Mucosa of rectum (tissue), 2 donors: Measurements from ENCODE around the gene MRRF.

Experiments used
- H3K27ac ChIP-seq, 2 donors: one replicate each; pipeline ENCODE4 v1.7.0; 2013; ENCODE audit warnings: inconsistent platforms in 2 of 2, low read depth in 2 of 2, low read length in 2 of 2
- H3K27me3 ChIP-seq, 2 donors: one replicate each; pipeline ENCODE4 v1.7.0; 2013; ENCODE audit warnings: low read length in 2 of 2; ENCODE audit not compliant: control insufficient read depth in 2 of 2, insufficient read depth in 2 of 2
- H3K36me3 ChIP-seq, 2 donors: one replicate each; pipeline ENCODE4 v1.7.0; 2013; ENCODE audit warnings: low read length in 2 of 2; ENCODE audit not compliant: control insufficient read depth in 2 of 2, insufficient read depth in 2 of 2
- H3K4me1 ChIP-seq, 2 donors: one replicate each; pipeline ENCODE4 v1.7.0; 2013; ENCODE audit warnings: low read length in 2 of 2, mild to moderate bottlenecking in 1 of 2; ENCODE audit not compliant: control insufficient read depth in 2 of 2, insufficient read depth in 2 of 2
- H3K4me3 ChIP-seq, 2 donors: one replicate each; pipeline ENCODE4 v1.7.0; 2013; ENCODE audit warnings: low read length in 2 of 2
- H3K9ac ChIP-seq, 2 donors: one replicate each; pipeline ENCODE4 v1.7.0; 2013; ENCODE audit warnings: low read length in 2 of 2, low read depth in 1 of 2, mild to moderate bottlenecking in 1 of 2
- H3K9me3 ChIP-seq, 2 donors: one replicate each; pipeline ENCODE4 v1.7.0; 2013; ENCODE audit warnings: low read length in 2 of 2; ENCODE audit not compliant: control insufficient read depth in 2 of 2
- donor health status: healthy.
- donor health status: Normal muscosa, but diverticular disease.

MRRF gene

DNA sequence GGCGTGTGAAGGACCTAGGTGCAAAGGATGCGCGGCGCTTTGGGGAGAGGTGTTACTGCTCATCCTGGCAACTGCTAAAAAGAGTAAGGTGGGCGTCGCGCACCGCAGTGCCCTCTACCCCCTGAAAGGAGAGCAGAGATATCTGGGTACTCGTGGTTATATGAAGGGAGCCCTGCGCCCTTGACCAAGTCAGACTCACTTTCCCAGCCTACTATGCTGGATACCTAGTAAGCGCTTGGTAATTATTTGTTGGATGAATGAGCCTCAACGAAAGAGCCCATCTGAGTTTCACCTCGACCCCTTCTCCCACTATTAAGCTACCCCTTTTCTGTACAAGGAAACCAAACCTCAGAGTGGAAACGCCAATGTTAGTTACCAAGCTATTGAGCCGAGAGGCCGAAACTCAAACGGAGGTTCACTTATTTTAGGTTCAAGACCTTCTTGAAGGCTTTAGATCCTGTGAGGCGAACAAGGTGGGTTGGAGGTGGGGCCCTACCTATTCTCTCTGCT lies 44.0 kb upstream of the MRRF start:
- H3K9ac ChIP-seq, result no peak overlapping the region
- H3K27me3 ChIP-seq, result peaks cover 73 to 86% of the 10 kb centered on the region in 2 donors
- H3K36me3 ChIP-seq, result no peaks in the 10 kb centered on the region
- H3K27ac ChIP-seq, result no peak overlapping the region
- H3K4me1 ChIP-seq, result peaks cover 0 to 9% of the 10 kb centered on the region in 2 donors
- H3K4me3 ChIP-seq, result no peak overlapping the region
- no peaks in the 10 kb centered on the region for H3K9me3 ChIP-seq

DNA sequence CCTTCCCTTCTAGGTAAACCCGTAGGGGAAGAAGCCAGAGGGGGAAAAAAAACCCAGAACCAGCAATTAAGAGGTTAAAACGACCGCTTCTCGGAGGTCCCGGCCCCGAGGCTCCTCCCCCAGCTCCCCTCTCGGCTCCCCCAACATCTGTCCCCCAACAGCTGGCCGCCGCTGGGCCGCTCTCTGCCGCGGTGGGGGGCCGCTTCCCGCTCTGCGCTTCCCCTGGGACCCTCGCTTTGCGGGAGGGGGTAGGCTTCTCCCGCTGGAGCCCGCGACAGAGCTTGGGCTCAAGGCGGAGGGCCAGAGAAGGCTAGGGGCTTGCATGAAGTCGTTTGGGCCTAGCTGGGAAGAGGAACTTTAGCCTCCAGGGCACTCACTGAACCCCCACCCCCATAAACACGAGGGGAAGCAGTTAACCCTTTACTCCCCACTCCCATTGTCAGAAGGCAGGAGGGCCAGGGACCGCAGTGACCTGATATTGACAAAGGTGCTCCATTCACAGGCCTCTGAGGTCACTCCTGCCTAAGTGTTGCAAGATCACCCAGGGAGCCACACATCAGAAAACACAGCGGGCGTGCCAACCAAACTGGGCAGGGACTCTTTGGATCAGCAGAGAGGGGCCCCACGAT lies 43.4 kb upstream of the MRRF start:
- Histone ChIP-seq H3K27me3 (peaks cover 73 to 87% of the 10 kb centered on the region in 2 donors), H3K36me3 (no peaks in the 10 kb centered on the region), H3K9me3 (no peaks in the 10 kb centered on the region), H3K27ac (no peak overlapping the region), H3K9ac (no peak overlapping the region), H3K4me3 (no peak overlapping the region), H3K4me1 (peaks cover 0 to 9% of the 10 kb centered on the region in 2 donors)

DNA sequence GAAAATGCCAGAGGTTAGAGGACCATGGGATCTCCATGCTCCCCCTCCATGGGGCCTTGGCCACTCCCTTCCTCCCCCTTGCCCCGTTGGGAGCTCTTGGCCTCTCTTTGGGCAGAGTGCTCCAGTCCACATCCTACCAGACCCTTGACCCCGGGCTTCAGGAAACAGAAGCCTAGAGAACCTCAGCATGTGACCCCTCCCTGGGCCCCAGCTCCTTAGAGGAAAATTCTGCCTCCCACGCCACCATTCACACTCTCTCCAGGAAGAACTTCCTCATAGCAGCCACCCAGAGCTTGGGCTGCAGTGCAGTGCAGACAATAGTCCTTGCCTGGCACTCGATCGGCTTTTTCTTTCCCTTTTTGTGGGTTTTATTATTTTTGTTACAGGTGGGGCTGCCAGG lies 41.9 kb upstream of the MRRF start:
- Histone ChIP-seq H3K9me3 (no peaks in the 10 kb centered on the region), H3K27me3 (peaks cover 72 to 85% of the 10 kb centered on the region in 2 donors), H3K9ac (no peak overlapping the region), H3K4me1 (peaks cover 0 to 9% of the 10 kb centered on the region in 2 donors), H3K27ac (no peak overlapping the region), H3K36me3 (no peaks in the 10 kb centered on the region), H3K4me3 (no peak overlapping the region)

DNA sequence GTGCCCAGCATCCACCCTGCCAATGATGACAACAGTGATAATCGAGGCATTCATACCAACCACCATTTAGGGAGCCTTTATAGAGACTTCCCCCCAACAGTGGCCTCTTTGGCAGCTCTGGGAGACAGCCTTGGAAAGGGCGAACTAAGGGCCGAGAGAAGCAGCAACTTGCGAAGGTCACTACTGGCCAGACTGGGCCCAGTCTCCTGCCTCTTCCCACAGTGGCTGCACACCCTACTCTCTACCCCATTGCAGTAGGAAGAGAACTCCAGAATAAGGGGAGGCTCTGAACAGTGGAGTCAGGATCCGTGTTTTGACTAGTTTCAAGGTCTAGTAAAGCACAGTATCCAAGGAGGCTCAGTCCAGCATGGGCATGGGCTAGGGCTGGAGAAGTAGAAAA lies 41.2 kb upstream of the MRRF start:
- Histone ChIP-seq H3K27me3 (peaks cover 70 to 79% of the 10 kb centered on the region in 2 donors), H3K4me1 (peaks cover 0 to 9% of the 10 kb centered on the region in 2 donors), H3K9me3 (no peaks in the 10 kb centered on the region), H3K27ac (no peak overlapping the region), H3K4me3 (no peak overlapping the region), H3K9ac (no peak overlapping the region), H3K36me3 (no peaks in the 10 kb centered on the region)

DNA sequence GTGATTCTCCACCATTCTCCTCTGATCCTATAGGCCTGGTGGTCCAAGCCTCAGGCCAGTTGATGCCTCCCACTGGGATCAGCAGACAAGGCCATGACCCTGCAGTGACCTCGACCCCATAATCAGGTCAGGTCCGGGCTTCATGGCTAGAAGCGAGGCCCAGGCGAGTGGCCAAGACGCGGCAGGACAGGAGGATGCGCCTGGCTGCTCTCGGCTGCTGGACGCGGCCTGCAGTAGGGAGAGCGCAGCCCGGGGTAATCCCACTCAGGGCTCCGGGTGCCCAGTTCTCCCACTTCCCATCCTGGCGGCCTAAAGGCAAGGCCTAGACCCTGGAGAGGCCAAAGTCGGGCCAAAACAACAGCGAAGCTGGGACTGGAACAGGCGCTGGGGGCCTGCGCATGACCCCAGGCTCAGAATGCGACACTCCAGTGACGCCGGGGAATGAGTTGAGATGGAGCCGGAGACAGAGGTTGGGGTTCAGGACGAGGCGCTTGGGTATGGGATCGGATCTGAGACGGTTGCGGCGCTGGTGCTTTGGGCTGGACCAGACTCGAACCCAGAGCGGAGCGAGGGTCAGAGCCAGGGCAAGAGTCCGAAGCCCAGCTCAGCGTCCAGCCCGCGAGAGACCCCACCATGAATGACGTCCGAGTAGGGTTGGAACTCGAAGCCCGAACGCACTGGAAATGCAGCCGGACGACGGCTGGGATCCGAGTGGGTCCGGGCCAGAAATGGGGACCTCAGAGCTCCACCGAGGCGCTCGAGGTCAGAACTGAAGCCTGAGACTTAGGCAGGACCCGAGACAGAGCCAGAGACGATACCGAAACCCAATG lies 39.2 kb upstream of the MRRF start:
- Histone ChIP-seq H3K27ac (no peak overlapping the region), H3K4me3 (peak overlapping the region in 1 of 2 donors; percentile 20), H3K9ac (no peak overlapping the region), H3K27me3 (peaks cover 74 to 76% of the 10 kb centered on the region in 2 donors), H3K36me3 (no peaks in the 10 kb centered on the region), H3K4me1 (peaks cover 0 to 2% of the 10 kb centered on the region in 2 donors), H3K9me3 (no peaks in the 10 kb centered on the region)

DNA sequence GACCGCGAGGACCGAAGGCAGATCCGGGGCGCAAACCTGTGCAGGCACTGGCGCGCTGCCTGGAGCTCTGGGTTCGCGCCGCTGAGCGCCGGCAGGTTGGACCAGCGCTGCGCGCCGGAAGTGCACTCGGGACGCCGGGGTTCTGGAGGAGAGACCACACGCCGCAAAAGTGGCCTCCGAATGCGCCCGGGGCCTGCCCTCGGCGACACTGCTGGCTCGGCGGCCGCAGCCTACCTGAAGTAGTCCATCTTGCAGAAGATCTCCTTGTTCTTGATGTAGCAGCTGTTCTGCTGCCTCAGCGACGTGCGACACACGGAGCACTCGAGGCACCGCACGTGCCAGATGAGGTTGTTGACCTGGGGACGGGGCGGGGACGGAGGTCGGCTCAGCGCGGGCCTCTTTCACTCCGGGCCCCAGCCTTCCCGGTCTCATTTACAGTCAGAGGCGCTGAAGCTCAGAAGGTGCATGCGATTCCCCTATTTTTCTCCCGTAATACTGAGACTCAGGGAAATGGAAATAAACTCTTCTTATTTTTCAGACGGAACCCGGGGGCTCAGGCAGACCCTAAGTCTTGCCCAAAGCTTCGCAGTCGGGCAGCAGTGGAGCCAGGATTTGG lies 38.4 kb upstream of the MRRF start:
- H3K27me3 ChIP-seq, result peaks cover 76% of the 10 kb centered on the region in 2 donors
- H3K4me3 ChIP-seq, result peak overlapping the region in 1 of 2 donors; percentile 20
- no peak overlapping the region for H3K9ac ChIP-seq
- H3K4me1 ChIP-seq, result peaks cover 0 to 2% of the 10 kb centered on the region in 2 donors
- H3K36me3 ChIP-seq, result no peaks in the 10 kb centered on the region
- H3K27ac ChIP-seq, result no peak overlapping the region
- no peaks in the 10 kb centered on the region for H3K9me3 ChIP-seq

DNA sequence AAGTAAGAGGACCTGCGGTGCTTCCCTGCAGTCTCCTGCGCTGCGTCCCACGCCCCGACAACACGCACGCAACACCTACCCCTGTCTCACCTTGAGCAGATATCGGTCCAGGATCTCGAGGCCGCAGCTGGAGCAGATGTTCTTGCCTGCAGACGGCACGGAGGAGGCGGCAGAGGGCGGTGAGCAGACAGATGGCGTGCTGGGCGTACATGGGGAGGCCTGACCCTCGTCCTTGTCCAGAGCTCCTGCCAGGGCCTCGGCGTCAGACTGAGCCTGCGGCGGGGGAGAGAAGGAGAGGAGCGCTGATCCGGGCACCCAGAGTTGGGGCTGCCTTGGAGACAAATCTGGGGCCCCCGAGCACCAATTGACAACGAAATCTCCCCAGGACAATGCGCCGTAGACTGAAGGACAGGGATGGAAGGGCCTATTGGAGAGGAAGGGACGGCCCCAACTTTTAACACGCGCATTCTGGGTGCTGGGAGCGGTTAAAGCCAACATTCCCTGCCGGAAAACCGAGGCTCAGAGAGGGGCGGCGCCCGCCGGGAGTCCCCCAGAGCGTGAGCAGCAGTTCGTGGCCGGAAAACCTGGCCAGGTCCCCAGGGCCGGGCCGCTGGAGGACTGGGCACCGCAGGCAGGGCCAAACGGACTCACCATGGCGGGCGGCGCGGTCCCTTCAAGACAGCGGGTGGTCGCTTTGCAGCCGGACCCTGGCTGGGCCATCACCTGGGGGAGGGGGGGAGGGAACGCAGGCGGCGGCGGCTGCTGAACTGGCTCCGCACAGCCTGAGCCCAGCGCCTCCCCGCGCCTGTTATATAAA lies 37.7 kb upstream of the MRRF start:
- H3K4me1 ChIP-seq, result peaks cover 0 to 2% of the 10 kb centered on the region in 2 donors
- peaks cover 72 to 76% of the 10 kb centered on the region in 2 donors for H3K27me3 ChIP-seq
- H3K9ac ChIP-seq, result no peak overlapping the region
- H3K4me3 ChIP-seq, result no peak overlapping the region
- H3K36me3 ChIP-seq, result no peaks in the 10 kb centered on the region
- no peak overlapping the region for H3K27ac ChIP-seq
- H3K9me3 ChIP-seq, result no peaks in the 10 kb centered on the region

DNA sequence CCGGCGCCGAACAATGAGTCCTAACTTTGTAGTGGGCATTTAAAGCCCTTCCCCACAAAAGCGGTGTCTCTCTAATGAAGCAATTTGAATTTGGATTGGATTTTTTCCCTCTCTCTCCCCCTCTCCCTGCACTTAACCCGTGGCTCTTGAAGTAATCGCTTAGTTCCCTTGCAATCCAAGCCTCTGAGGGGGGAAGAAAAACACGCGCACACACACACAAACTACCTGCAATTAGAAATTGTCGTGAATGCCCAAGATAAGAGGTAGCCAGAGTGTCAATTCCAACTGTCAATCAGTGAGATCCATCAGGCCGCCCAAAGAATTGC lies 37.1 kb upstream of the MRRF start:
- Histone ChIP-seq H3K9me3 (no peaks in the 10 kb centered on the region), H3K27me3 (peaks cover 67 to 71% of the 10 kb centered on the region in 2 donors), H3K4me1 (peaks cover 0 to 2% of the 10 kb centered on the region in 2 donors), H3K9ac (no peak overlapping the region), H3K27ac (no peak overlapping the region), H3K36me3 (no peaks in the 10 kb centered on the region), H3K4me3 (no peak overlapping the region)

DNA sequence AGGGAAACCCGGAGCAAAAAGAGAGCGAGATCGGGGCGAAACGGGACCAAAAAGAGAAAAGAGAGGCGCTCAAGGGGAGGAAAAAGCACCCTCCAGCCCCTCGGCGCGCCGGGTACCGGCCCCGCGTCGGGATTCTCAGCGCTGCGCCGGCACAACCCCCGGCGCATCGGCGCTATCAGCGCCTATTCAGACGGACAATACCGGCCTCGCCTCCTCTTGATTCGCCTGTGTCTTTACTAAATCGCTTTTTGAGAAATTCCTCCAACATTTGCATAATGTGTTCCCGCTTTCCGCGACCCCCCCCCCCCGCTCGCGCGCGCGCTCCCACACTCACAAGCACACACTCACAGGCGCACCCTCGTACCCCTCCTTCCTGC lies 36.5 kb upstream of the MRRF start:
- Histone ChIP-seq H3K27me3 (peaks cover 65 to 71% of the 10 kb centered on the region in 2 donors), H3K4me1 (peaks cover 0 to 2% of the 10 kb centered on the region in 2 donors), H3K9ac (no peak overlapping the region), H3K9me3 (no peaks in the 10 kb centered on the region), H3K36me3 (no peaks in the 10 kb centered on the region), H3K4me3 (peak overlapping the region; percentile 31 to 43), H3K27ac (no peak overlapping the region)
